Liver (tissue), 3 donors: ENCODE results near the gene CLIC6.

Source experiments
- ATF3 ChIP-seq: IDR thresholded peaks from 2 replicates; pipeline ENCODE4 v1.6.1; 2016; ENCODE audit warnings: antibody characterized with exemption
- CTCF ChIP-seq: fragments of 150-350 bp; IDR thresholded peaks from 2 replicates; pipeline ENCODE4 v1.5.1; 2017; ENCODE audit warnings: improper control_type of control experiment, low read depth, low read length; ENCODE audit not compliant: missing input control
- EGR1 ChIP-seq, 2 donors: IDR thresholded peaks; 2 replicates each; pipeline ENCODE4 v1.6.1; 2016 to 2018; ENCODE audit warnings: antibody characterized with exemption in 2 of 2, low read depth in 2 of 2
- FOXA1 ChIP-seq: IDR thresholded peaks from 2 replicates; pipeline ENCODE4 v1.6.1; 2016; ENCODE audit warnings: antibody characterized with exemption
- GABPA ChIP-seq, 2 donors: IDR thresholded peaks in 1 of 2; conservative IDR thresholded peaks in 1 of 2; 2 replicates each; pipeline ENCODE4 v1.6.1; 2016; ENCODE audit warnings: antibody characterized with exemption in 2 of 2, mild to moderate bottlenecking in 1 of 2, moderate library complexity in 1 of 2
- HNF4A ChIP-seq, 2 donors: conservative IDR thresholded peaks; 2 replicates each; pipeline ENCODE4 v1.6.1; 2016; ENCODE audit warnings: antibody characterized with exemption in 2 of 2, mild to moderate bottlenecking in 2 of 2
- JUND ChIP-seq, 2 donors: IDR thresholded peaks; 2 replicates each; pipeline ENCODE4 v1.6.1; 2016; ENCODE audit warnings: antibody characterized with exemption in 2 of 2
- MAX ChIP-seq: IDR thresholded peaks from 2 replicates; pipeline ENCODE4 v1.6.1; 2016; ENCODE audit warnings: antibody characterized with exemption
- RAD21 ChIP-seq, 2 donors: IDR thresholded peaks; 2 replicates each; pipeline ENCODE4 v1.6.1; 2016; ENCODE audit warnings: antibody characterized with exemption in 2 of 2, mild to moderate bottlenecking in 2 of 2
- REST ChIP-seq: IDR thresholded peaks from 2 replicates; pipeline ENCODE4 v1.6.1; 2016; ENCODE audit warnings: antibody characterized with exemption, mild to moderate bottlenecking
- RXRA ChIP-seq, 2 donors: IDR thresholded peaks; 2 replicates each; pipeline ENCODE4 v1.6.1; 2017 to 2018; ENCODE audit warnings: antibody characterized with exemption in 2 of 2, mild to moderate bottlenecking in 1 of 2
- SP1 ChIP-seq: IDR thresholded peaks from 2 replicates; pipeline ENCODE4 v1.6.1; 2018; ENCODE audit warnings: antibody characterized with exemption, mild to moderate bottlenecking
- TAF1 ChIP-seq: conservative IDR thresholded peaks from 2 replicates; pipeline ENCODE4 v1.6.1; 2016; ENCODE audit warnings: antibody characterized with exemption, mild to moderate bottlenecking
- YY1 ChIP-seq: IDR thresholded peaks from 2 replicates; pipeline ENCODE4 v1.6.1; 2016; ENCODE audit warnings: antibody characterized with exemption, mild to moderate bottlenecking
- donor health status: healthy.
- donor health status: healthy.

GRCh38 chr21:34724857-34725195 lies 56.0 kb downstream of the CLIC6 start:
- TF ChIP-seq CTCF (no peak), MAX (no peak), JUND (IDR thresholded peaks at IDR 0.05) (no peak), RXRA (IDR thresholded peaks at IDR 0.05) (no peak), YY1 (no peak), SP1 (no peak), TAF1 (no peak), RAD21 (IDR thresholded peaks at IDR 0.05) (no peak), GABPA (IDR thresholded peaks at IDR 0.05 in 1 of 2, conservative IDR thresholded peaks at IDR 0.05 in 1 of 2) (no peak), HNF4A (conservative IDR thresholded peaks at IDR 0.05) (no peak), FOXA1 (no peak), EGR1 (IDR thresholded peaks at IDR 0.05; ENCODE audit: low read depth in 2 of 2) (no peak), ATF3 (no peak), REST (no peak)
